Superior temporal gyrus (tissue), 1 donor: Measurements from ENCODE around the gene BRD2.

Experiments used
- DNase-seq: peaks from one replicate; pipeline ENCODE4 v3.0.0-alpha.2; 2016; ENCODE audit errors: extremely low spot score

The BRD2 gene

DNA sequence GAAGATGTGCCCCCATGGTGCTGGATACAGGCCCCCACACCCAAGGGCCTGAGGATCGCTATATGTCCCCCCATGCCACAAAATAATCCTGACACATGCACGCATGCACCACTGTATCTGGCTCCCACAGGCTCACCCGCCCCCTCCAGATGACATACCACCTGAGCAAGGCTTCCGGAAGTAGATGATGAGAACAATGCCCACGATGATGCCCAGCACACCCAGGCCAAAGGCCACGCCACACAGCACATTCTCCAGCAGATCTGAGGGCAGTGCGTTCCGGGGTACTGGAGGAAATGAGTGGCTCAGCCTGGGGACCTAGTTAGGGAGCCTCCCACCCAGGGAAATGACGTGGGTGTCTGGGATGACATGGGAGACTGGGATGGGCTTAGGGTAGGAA lies 19.3 kb upstream of the BRD2 start:
- no peak for DNase-seq

DNA sequence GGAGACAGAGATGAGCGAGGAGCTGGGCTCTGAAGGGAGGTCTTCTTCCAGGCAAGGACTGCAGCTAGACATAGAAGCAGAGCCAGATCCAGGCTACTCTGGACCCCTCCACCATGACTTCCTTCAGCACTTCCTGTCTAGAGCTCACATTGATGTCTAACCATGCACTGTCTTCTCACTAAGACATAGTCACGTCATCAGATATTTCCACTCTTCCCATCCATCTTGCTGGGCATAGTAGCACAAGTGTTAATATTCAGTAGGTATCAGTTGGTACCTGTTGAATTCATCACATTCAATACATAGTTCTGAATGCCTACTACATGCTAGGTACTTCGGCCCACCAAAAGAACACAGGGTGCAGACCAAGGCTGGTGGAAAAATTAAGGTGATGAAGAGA lies 18.4 kb upstream of the BRD2 start:
- DNase-seq = no peak

DNA sequence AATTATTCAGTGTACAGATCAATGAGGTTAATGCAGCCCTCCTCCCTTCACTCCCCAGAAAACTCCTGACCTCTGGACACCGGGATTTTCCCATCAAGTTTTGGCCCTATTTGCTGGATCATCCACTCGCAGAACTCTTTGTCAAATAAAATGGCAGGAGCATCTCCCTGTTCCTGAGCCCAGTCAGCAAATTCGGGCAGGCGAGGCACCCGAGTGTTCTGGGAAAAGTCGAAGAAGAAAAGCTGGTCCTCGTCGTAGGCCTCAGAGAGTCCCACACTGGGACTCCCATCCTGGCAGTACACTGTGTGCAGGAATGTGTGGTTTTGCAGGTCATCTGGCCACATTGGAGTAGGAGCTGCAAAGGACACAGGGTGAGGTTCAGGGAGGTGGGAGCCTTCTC lies 17.9 kb upstream of the BRD2 start:
- DNase-seq = no peak

DNA sequence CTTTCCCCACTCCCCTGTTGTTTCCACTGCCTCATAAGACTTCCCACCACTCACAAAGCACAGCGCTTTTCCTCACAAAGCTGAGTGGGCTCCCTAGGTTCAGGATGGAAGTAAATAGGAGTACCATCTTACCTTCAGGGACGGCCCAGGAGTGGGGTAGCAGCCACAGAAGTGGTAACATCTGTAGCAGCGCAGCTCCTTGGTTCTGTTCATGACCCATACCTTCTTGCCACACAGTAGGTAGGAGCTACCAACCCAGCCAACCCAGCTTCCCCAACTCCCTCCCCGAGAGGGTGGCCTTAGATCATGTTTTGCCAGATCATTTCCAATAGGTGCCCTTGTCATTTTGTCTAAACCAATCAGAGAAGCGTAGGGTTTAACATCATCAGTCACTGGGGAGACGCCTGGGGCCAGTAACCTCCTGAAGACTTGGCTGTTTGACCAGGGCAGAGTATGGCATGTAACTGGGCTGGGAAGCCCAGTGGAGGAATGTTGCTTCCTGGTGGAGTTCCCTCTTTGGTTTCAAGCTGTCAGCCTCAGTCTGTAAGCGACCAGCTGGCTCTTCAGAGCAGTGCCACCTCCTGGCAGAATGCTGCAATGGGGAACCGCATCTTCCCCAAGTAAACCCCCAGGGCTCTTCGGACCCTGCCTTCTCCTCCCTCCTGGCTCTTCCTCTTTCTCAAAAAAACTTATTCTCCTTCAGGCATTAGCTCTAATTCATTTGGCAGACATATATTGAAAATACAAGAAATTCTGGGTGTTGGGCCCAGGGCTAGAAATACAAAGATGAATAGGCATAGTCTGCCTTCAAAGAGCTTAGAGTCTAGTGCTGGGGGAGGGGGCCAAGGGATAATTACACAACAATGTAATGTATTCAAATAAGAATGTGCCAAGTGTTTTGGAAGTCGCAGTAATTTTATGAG lies 15.3 kb upstream of the BRD2 start, which contains the start of gene HLA-DMA:
HLA-DMA (minus strand) TSS at position 281 of the 923 bp plus-strand sequence; CDS start at position 220, 61 bp downstream.
- peak; percentile 86 for DNase-seq

DNA sequence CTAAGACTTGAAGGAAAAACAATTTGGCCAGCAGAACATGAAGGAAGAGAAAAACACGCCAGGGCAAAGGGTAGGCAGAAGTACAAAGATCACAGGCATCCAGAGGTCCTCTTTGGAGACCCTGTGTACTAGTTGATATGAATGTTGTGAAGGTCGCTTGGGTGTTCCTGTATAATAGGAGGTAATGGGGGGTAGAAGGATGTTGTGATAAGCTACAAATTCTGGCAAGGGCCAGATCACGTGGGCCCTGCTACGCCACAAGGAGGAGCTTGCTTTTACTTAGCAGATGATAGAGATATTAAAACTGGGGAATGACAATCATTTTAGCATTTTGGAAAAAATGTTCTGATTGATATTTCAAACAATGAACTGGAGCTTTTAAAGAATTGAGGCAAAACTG lies 14.6 kb upstream of the BRD2 start:
- no peak for DNase-seq

DNA sequence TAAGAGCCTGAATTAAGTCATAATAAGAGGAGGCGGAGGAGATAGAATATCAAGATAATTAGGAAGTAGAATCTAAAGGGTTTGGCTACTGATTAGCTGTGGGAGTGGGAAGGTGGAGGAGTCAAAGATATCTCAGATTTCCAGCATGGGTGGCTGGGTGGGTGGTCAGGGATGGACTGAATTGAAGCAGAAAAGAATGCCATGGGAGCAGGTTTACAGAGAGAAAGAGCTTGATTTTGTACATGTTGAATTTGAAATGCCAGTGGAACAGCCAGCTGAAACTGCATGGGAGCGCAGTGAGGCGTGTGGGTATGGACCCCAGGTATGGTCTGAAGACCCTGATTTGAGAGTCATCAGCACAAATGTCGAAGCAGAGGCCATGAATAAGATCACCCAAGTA lies 14.1 kb upstream of the BRD2 start:
- no peak for DNase-seq

DNA sequence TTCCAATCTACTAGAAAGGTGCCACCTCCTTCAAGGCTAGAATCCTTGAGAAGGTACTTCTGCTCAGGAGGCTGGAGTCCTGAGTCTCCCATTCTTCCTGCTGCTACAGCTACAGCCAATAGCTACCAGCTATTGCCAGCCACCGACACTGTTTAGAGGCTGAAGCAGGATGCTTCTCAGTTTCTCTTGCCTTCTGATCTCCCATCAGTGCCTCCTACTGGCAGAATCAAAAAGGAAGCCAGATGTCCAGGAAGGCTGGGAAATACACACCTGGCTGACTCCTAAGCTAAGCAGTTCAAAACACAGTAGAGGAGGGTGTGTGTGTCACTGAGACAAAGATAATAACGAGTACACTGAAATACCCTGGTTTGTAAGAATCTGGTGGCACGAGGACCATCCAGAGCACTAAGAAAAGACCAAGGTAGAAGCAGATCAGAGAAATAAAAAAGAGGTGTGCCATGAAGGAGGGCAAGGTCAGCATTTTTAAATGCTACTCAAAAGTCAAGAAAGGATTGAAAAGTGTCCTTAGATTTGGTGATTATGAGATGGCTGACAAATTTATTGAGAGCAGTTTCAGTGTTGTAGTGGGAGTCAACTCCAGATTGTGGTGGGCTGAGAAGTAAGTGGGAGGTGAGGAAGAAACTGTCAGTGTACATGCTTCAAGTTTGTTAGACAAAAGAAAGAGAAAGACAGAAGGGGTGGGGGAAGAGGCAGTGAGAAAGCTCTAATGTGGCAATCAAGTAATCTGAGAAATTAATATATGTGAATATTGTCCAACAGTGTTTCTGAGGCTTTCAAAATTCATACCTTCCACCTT lies 13.2 kb upstream of the BRD2 start:
- DNase-seq = no peak

DNA sequence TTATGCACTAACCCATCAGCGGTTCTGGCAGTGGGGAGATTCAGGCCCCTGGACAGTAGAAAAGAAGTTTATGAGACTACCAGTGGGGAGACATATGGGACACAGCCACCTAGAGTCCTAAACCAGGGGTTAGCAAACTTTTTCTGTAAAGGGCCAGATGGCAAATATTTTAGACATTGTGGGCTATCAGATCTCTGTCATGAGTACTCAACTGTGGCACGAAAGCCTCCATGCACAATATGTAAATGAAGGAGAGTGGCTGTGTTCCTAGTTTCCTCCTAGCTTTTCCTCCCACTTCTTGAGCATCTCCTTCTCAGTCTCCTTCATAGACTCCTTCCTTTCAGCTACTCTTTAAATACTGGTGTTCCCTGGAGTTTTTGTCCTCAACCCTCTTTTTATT lies 12.2 kb upstream of the BRD2 start:
- DNase-seq = no peak

DNA sequence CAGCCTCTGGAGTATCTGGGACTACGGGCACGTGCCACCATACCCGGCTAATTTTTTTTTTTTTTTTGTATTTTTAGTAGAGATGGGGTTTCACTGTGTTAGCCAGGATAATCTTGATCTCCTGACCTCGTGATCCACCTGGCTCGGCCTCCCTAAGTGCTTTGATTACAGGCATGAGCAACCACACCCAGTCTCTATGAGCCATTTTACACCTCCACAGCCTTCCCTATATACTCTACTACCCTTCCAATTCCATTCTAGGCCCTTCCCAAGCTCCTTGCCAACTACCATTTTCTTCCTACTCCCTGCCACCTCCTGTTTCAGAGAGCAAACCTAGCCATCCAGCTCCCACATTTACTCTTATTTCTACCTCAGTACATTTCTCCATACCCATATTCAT lies 7.8 kb upstream of the BRD2 start:
- no peak for DNase-seq

DNA sequence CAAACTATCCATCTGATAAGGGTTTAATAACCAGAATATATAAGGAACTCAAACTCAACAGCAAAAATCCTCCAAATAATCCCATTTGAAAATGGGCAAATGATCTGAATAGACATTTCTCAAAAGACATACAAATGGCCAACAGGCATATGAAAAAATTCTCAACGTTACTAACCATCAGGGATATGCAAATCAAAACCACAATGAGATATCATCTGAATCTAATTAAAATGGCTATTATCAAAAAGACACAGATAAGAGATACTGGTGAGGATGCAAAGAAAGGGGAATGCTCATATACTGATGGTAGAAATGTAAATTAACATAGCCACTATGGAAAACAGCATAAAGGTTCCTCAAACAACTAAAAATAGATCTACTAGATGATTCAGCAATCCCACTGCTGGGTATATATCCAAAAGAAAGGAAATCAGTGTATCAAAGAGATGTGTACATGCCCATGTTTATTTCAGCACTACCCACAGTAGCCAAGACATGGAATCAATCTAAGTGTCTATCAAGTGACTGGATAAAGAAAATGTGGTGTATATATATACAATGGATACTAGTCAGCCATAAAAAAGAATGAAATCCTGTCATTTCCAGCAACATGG lies 6.1 kb upstream of the BRD2 start:
- DNase-seq = no peak

DNA sequence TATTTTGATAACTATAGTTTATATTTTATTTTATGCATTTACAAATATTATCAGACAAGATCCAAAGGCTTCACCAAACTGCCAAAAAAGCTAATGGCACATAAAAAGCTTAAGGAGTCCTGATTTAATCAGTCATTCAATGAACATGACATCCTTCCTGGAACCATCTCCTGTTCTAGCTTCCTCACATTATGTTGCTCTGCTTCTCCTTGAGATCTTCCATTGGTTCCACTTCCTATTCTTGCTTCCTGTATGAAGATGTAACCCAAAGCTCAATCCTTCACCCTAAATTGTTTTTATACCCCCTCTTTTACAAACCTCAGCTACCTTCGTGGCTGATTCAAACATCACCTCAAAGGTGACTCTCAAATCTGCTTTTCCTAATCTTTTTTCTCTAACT lies 4.5 kb upstream of the BRD2 start:
- no peak for DNase-seq

DNA sequence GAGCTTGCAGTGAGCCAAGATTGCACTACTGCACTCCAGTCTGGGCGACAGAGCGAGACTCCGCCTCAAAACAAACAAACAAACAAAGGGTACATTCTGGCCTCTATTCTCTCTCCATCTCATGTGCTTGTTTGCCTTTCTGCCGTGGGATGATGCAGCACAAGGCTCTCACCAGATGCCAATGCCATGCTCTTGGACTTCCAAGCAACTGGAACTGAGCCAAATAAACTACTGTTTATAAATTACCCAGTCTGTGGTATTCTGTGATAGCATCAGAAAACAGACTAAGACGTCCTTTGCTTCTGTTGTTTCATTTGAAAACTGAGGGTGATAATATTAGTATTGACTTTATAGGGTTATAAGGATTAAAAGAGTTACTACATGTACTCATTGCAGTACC lies 3.6 kb upstream of the BRD2 start:
- no peak for DNase-seq

DNA sequence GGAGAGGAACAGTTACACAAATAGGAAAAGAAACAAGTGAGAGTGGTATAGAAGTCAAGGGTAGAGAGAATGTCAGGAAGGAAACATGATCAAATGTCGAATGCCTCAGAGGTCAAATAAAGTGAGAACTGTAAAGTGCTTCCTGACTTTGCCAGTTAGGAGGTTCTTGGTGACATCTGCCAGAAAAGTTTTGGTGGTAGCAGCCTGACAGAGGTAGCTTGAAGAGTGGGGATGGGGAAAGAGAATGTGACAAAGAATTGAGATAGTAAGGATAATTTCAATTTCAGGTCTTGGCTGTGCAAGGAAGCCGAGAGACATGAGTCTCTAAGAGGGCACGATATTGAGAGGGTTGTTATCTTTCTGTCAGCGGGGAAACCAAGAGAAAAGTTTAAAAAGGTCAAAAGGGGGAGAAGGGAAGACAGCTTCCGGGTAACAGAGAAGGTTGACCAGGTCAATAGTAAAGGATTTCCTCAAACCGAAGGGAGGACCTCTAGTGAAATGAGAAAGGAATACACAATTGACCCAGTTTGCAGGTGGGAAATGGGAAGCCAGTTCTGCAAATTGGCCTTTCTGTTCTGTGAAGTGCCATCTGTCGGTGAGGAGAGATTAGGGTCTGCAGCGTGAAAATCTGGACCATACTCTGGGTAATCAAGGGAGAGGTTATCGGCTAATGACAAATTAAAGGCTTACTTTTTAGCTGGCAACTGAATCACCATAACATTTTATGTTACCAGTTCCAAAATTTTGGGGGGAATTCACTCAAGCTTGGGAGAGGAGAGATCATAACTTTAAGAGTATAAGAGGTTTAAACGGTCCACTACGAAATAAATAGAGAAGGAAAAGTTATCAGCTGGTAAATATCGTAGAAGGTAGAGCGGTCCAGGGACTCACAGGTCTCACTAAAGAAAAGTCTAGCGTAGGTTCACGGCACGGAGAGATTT lies 973 bp upstream of the BRD2 start:
- DNase-seq = peak; percentile 85

DNA sequence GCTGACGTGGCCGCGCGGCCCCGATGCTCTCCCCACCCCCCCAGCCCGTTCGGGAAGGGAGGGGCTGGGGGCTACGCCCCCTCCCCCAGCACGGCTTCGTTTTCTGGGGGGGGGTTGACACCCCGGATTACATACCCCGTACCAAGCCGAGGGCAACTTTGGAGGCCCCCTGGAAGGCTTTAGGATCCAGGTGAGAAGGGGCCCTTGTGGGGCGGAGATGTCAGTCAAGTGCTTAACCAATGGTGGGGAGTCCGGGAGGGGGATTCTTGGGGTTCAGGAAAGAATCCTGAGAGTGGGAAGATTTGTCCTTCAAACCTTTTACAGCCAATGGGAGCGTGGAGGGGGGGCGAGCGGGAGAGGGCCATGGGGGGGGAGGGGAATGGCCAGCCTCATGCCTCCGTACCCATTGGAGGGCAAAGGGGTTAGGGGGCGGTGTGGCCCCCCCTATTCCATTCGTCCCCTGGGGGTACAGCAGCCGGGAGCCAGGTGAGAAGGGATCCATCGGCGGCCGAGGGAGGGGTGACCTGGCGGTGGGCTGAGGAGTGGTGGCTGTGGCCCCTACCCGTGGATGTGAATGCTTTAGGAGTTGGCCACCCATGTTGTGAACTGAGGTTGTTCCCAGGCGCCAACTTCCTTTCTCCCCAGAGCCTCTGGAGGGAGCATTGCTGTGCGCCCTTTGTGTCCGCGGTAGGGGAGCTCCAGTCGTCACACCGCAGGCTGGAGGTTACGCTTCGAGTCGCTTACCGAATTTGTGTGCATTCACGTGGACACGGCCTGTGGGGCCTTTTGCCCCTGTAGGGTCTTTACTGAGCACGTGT lies 682 bp downstream of the BRD2 start:
- no peak for DNase-seq

DNA sequence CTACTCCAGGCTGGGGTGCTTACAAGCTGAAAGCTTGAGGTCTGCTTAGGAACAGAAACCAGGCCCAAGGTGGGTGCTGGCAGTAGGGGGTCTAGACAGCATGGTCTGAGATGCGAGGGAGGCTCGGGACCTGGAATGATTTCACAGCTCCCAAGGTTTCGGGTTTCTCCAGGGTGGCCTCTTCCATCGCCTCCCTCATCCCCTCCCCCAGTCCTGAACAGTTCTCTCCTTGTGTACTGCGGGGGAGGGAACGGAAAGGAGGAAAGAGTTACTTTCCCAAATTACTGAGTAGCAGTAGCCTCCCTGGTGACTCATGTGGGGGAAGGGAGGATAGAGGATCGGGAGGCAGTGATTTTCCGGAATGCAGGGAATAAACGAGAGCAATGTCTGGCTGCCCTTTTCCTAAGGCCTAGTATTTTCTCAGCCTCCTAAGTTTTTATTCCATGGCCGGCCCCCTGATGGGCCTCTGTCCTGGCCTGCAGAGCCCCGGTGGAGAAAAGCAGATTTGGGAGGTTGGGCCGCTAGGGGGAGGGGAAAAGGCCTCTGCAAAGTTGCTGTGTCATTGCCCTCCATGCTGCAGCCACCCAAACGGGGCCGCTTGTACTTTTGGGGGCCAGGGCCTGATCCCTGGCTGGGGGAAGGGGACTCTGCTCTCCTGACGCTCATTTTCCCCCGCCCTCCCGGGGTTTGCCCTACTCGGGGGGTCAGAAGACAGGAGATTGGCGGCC lies 1.5 kb downstream of the BRD2 start:
- DNase-seq = peak; percentile 85

DNA sequence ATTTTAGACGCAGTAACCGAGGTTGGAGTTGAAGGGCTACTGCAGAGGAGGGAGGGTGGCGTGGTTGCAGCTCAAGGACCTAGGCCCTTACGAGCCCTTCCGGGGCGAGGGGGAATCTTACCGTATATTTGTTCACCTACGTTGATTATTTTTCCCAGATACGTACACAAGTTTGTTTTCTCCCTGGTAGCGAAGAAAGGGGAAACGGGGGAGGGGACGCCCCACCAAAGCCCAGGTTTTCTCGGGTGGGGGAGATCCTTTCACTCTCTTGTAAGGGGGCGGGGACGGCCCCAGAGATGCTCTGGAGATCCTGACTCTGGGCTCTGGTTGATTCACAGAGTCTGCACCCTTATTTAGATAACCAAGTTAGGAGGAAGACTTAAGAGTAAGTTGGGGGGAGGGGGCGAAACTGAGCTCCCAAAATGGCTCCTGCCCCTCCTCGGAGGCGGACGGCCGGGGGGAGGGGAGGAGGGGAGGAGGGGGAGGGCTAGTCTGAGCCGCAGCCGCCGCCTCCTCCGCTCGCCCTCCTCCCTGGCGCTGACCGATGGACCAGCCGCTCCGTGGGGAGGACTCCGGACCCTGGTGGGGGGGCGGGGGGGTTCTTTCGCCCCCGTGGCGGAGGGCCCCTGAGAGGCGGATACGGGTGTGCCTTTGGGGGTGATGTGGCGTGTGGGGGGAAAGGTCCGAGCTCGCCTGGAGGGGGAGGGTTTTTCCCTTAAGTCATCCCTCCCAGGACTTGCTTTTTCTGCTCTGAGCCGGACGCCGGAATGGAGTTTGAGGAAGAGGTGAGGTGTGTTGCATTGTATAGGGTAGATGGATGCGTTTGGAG lies 2.2 kb downstream of the BRD2 start:
- peak; percentile 75 for DNase-seq

DNA sequence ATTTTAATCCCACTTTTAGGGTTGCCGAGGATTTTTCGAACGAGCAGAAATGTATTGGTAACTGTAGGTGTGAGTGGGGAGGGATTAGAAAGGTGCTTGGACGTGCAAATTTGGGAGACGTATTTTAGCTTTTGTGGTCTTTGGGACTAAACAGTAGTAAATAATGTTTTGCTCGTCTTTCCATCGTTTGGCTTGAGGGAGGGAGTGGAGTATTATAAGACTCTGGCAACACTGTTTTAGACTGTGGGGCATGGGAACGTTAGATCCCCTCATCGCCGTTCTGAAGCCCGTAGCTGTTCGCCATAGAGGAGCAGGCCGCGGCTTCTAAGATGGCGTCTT lies 2.8 kb downstream of the BRD2 start:
- no peak for DNase-seq

DNA sequence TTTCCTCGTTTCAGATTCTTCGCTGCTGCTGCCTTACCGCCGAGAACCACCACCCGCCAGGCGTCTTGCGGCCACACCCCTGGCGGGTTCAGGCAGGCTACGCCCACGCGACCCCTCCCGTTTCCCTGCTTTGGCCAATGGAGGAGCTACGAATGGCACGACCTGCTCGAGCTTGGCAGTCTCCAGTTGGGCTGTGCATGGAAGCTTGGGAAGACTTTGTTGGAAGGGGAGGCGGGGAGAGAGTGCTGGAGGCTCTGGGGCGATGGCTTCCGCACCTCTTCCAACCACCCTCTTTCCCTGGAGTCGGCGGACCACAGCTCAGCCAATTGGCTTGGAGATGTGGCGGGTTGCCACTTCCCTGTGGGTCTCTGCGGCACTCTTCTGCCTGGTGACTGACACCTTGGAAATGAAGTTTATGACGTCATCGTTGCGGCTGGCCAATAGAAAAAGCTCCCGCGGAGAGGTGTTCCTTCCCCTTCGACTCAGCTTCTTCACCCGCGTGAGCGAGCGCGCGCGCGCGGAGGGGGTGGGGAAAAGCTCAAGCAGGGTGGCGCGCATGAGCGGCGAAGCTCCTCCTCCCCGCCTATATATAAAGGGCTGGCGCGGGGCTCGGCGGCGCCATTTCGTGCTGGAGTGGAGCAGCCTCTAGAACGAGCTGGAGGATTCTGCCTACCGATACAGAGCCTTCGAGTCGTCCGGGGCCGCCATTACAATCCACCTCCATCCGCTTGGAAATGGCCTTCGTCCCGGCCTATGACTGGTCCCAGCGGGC lies 3.4 kb downstream of the BRD2 start:
- peak; percentile 100 for DNase-seq
